ENCODE results near the gene KBTBD8. TPM values are rescaled to one million over a fixed set of nuclear protein-coding genes. Genes with fewer than 3 reads are reported as not detected.

Gene KBTBD8
- total RNA-seq, 4 donors from 2014 or later = 1.4 to 3.3 (median 2.4) TPM

- Histone ChIP-seq H3K27me3 (no peaks in the 10 kb centered on the region), H3K4me1 (no peaks in the 10 kb centered on the region), H3K36me3 (no peaks in the 10 kb centered on the region), H3K27ac (replicated peaks in 1 of 4) (no peak overlapping the region), H3K9me3 (no peaks in the 10 kb centered on the region), H3K4me3 (no peak overlapping the region)
- DNase-seq (ENCODE audit: extremely low spot score) = no peak
- TF ChIP-seq EP300 (IDR thresholded peaks at IDR 0.05) (no peak), POLR2AphosphoS5 (IDR thresholded peaks at IDR 0.05) (no peak), POLR2A (IDR thresholded peaks at IDR 0.05; ENCODE audit: low read depth) (no peak), CTCF (IDR thresholded peaks at IDR 0.05) (no peak)
- WGBS = 75% methylated on average over 2 of the region's 2 CpGs
- intact Hi-C loops (cut with DNase I) = no loop called here
Observed at GRCh38 chr3:67048067-67048714, 50.1 kb downstream of the KBTBD8 start.

- Histone ChIP-seq H3K4me1 (no peaks in the 10 kb centered on the region), H3K27me3 (no peaks in the 10 kb centered on the region), H3K9me3 (no peaks in the 10 kb centered on the region), H3K4me3 (no peak overlapping the region), H3K27ac (replicated peaks in 1 of 4) (no peak overlapping the region), H3K36me3 (no peaks in the 10 kb centered on the region)
- 92% methylated on average over 3 of the region's 3 CpGs for WGBS
- TF ChIP-seq POLR2A (IDR thresholded peaks at IDR 0.05; ENCODE audit: low read depth) (no peak), POLR2AphosphoS5 (IDR thresholded peaks at IDR 0.05) (no peak), EP300 (IDR thresholded peaks at IDR 0.05) (no peak), CTCF (IDR thresholded peaks at IDR 0.05) (no peak)
- intact Hi-C loops (cut with DNase I) = no loop called here
- no peak for DNase-seq (ENCODE audit: extremely low spot score)
Observed at GRCh38 chr3:67048715-67049074, 50.6 kb downstream of the KBTBD8 start.

GRCh38 chr3:67059443-67059842 is 61.3 kb downstream of the KBTBD8 start:
- 74% methylated on average over 2 of the region's 2 CpGs for WGBS
- H3K27ac ChIP-seq (replicated peaks in 1 of 4) = no peak overlapping the region
- no peak for DNase-seq (ENCODE audit: extremely low spot score)
- no peaks in the 10 kb centered on the region for H3K9me3 ChIP-seq
- H3K4me1 ChIP-seq = no peaks in the 10 kb centered on the region
- H3K27me3 ChIP-seq = no peaks in the 10 kb centered on the region
- H3K36me3 ChIP-seq = no peaks in the 10 kb centered on the region
- intact Hi-C loops (cut with DNase I) = no loop called here
- H3K4me3 ChIP-seq = no peak overlapping the region
- no peak for TF ChIP-seq EP300 (IDR thresholded peaks at IDR 0.05)
- no peak for TF ChIP-seq POLR2A (IDR thresholded peaks at IDR 0.05; ENCODE audit: low read depth)
- TF ChIP-seq POLR2AphosphoS5 (IDR thresholded peaks at IDR 0.05) = no peak
- no peak for TF ChIP-seq CTCF (IDR thresholded peaks at IDR 0.05)

Measured in esophagus muscularis mucosa (tissue), 4 donors.